NT2/D1 (cell line): Measurements from ENCODE around the gene TOMM70.

Experiments
- YY1 ChIP-seq: IDR thresholded peaks from 2 replicates; pipeline ENCODE4 v1.6.1; 2011; ENCODE audit not compliant: insufficient read length, insufficient read depth
- ZNF274 ChIP-seq: IDR thresholded peaks from 2 replicates; pipeline ENCODE4 v1.6.1; 2011; ENCODE audit warnings: mild to moderate bottlenecking, low read depth, low read length

DNA sequence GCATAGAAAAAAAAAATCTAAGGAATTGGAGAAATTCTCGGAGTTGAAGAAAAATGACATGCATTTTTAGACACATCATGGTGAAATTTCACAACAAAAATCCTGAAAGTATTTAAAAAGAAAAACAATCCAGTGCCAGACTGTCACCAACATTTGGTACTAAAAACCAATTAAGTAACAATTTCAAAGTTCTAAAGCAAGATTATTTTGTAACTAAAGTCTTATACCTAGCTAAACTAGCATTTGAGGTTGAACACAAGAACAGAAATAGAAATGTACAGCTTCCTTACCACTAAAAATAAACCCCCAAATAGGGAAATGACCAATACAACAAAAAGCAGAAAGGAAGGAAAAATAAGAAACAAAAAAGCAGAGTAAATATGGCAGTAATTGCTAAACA is 11.9 kb downstream of the TOMM70 start:
- TF ChIP-seq ZNF274 (no peak), YY1 (no peak)
